ENCODE measurements around the gene XPR1. TPM values are rescaled to one million over a fixed set of nuclear protein-coding genes. Genes with fewer than 3 reads are reported as not detected.

The XPR1 gene
- total RNA-seq, 1 donor, result 25.7 TPM

GRCh38 chr1:180905927-180906326 is 274.1 kb downstream of the XPR1 start:
- Histone ChIP-seq H3K79me2 (ENCODE audit: insufficient read depth, low read length) (peaks cover 4% of the 10 kb centered on the region), H3K27ac (ENCODE audit: low read depth, low read length) (no peak overlapping the region), H2AFZ (ENCODE audit: low read length) (no peak overlapping the region), H3K36me3 (ENCODE audit: insufficient read depth, low read length) (no peaks in the 10 kb centered on the region), H3K27me3 (ENCODE audit: insufficient read depth, low read length) (no peaks in the 10 kb centered on the region), H4K20me1 (ENCODE audit: insufficient read depth, low read length) (no peaks in the 10 kb centered on the region), H3K4me1 (ENCODE audit: insufficient read depth, low read length) (peaks cover 4% of the 10 kb centered on the region), H3K9me3 (ENCODE audit: low read depth, low read length) (no peaks in the 10 kb centered on the region), H3K4me2 (ENCODE audit: insufficient read depth, low read length) (no peak overlapping the region), H3K4me3 (ENCODE audit: insufficient read depth, low read length) (no peak overlapping the region)
- DNase-seq (ENCODE audit: insufficient read length, low spot score, missing footprints), result no peak
- TF ChIP-seq CTCF (IDR thresholded peaks at IDR 0.05; ENCODE audit: extremely low read depth, low read depth, low read length), result no peak

- Histone ChIP-seq H3K36me3 (ENCODE audit: insufficient read depth, low read length) (no peaks in the 10 kb centered on the region), H3K27me3 (ENCODE audit: insufficient read depth, low read length) (no peaks in the 10 kb centered on the region), H2AFZ (ENCODE audit: low read length) (no peak overlapping the region), H3K4me3 (ENCODE audit: insufficient read depth, low read length) (no peak overlapping the region), H3K79me2 (ENCODE audit: insufficient read depth, low read length) (peaks cover 8% of the 10 kb centered on the region), H3K4me1 (ENCODE audit: insufficient read depth, low read length) (peaks cover 8% of the 10 kb centered on the region), H3K4me2 (ENCODE audit: insufficient read depth, low read length) (no peak overlapping the region), H3K9me3 (ENCODE audit: low read depth, low read length) (no peaks in the 10 kb centered on the region), H4K20me1 (ENCODE audit: insufficient read depth, low read length) (no peaks in the 10 kb centered on the region), H3K27ac (ENCODE audit: low read depth, low read length) (no peak overlapping the region)
- peak; percentile 51 for DNase-seq (ENCODE audit: insufficient read length, low spot score, missing footprints)
- no peak for TF ChIP-seq CTCF (IDR thresholded peaks at IDR 0.05; ENCODE audit: extremely low read depth, low read depth, low read length)
Observed at GRCh38 chr1:180906511-180906910, 274.7 kb downstream of the XPR1 start.

GRCh38 chr1:180907313-180908055 is 275.7 kb downstream of the XPR1 start:
- H3K9me3 ChIP-seq (ENCODE audit: low read depth, low read length), result no peaks in the 10 kb centered on the region
- peaks cover 8% of the 10 kb centered on the region for H3K79me2 ChIP-seq (ENCODE audit: insufficient read depth, low read length)
- no peaks in the 10 kb centered on the region for H3K27me3 ChIP-seq (ENCODE audit: insufficient read depth, low read length)
- no peak overlapping the region for H3K4me2 ChIP-seq (ENCODE audit: insufficient read depth, low read length)
- peak; percentile 31 for DNase-seq (ENCODE audit: insufficient read length, low spot score, missing footprints)
- no peak overlapping the region for H3K4me3 ChIP-seq (ENCODE audit: insufficient read depth, low read length)
- no peaks in the 10 kb centered on the region for H4K20me1 ChIP-seq (ENCODE audit: insufficient read depth, low read length)
- no peak for TF ChIP-seq CTCF (IDR thresholded peaks at IDR 0.05; ENCODE audit: extremely low read depth, low read depth, low read length)
- H2AFZ ChIP-seq (ENCODE audit: low read length), result no peak overlapping the region
- peaks cover 13% of the 10 kb centered on the region for H3K4me1 ChIP-seq (ENCODE audit: insufficient read depth, low read length)
- no peak overlapping the region for H3K27ac ChIP-seq (ENCODE audit: low read depth, low read length)
- no peaks in the 10 kb centered on the region for H3K36me3 ChIP-seq (ENCODE audit: insufficient read depth, low read length)

GRCh38 chr1:180908074-180908765 is 276.4 kb downstream of the XPR1 start:
- Histone ChIP-seq H3K4me3 (ENCODE audit: insufficient read depth, low read length) (no peak overlapping the region), H3K36me3 (ENCODE audit: insufficient read depth, low read length) (no peaks in the 10 kb centered on the region), H3K27me3 (ENCODE audit: insufficient read depth, low read length) (no peaks in the 10 kb centered on the region), H2AFZ (ENCODE audit: low read length) (no peak overlapping the region), H3K27ac (ENCODE audit: low read depth, low read length) (no peak overlapping the region), H3K9me3 (ENCODE audit: low read depth, low read length) (no peaks in the 10 kb centered on the region), H4K20me1 (ENCODE audit: insufficient read depth, low read length) (no peaks in the 10 kb centered on the region), H3K4me2 (ENCODE audit: insufficient read depth, low read length) (no peak overlapping the region), H3K4me1 (ENCODE audit: insufficient read depth, low read length) (peaks cover 13% of the 10 kb centered on the region), H3K79me2 (ENCODE audit: insufficient read depth, low read length) (peaks cover 8% of the 10 kb centered on the region)
- no peak for TF ChIP-seq CTCF (IDR thresholded peaks at IDR 0.05; ENCODE audit: extremely low read depth, low read depth, low read length)
- DNase-seq (ENCODE audit: insufficient read length, low spot score, missing footprints), result peak; percentile 22
